Breast epithelium (tissue), 4 donors: ENCODE data around the gene KRTAP5-4. TPM values are rescaled to one million over a fixed set of nuclear protein-coding genes. Genes with fewer than 3 reads are reported as not detected.

Experiments
- DNase-seq, 2 donors: peaks; one replicate each; pipeline ENCODE4 v3.0.0-alpha.2; 2019; ENCODE audit warnings: low spot score in 2 of 2
- H3K27ac ChIP-seq, 2 donors: fragments of 200-600 bp; sonication (generic) in 1 of 2; one replicate each; pipeline ENCODE4 v1.5.1; 2016 to 2019; ENCODE audit warnings: mild to moderate bottlenecking in 1 of 2
- H3K27me3 ChIP-seq, 2 donors: fragments of 200-600 bp; sonication (generic) in 1 of 2; one replicate each; pipeline versions ENCODE4 v1.5.1 to v1.6.0; 2017 to 2019; ENCODE audit warnings: control low read depth in 1 of 2, mild to moderate bottlenecking in 1 of 2
- H3K36me3 ChIP-seq: fragments of 200-600 bp; one replicate; pipeline ENCODE4 v1.5.1; 2019
- H3K4me1 ChIP-seq, 2 donors: fragments of 200-600 bp; sonication (generic); one replicate each; pipeline ENCODE4 v1.5.1; 2016 to 2019; ENCODE audit warnings: control low read depth in 1 of 2
- H3K4me3 ChIP-seq, 3 donors: fragments of 200-600 bp; sonication (generic); 1 replicate in 2 of 3; 2 replicates in 1 of 3; pipeline ENCODE4 v1.5.1; 2016 to 2019; ENCODE audit warnings: mild to moderate bottlenecking in 3 of 3, moderate library complexity in 2 of 3
- H3K9me3 ChIP-seq, 2 donors: fragments of 200-600 bp; sonication (generic) in 1 of 2; one replicate each; pipeline ENCODE4 v1.5.1; 2016 to 2019; ENCODE audit warnings: control low read depth in 1 of 2
- CTCF ChIP-seq, 3 donors: fragments of 450-650 bp; IDR thresholded peaks; one replicate each; pipeline ENCODE4 v1.5.1; 2016 to 2017; ENCODE audit warnings: antibody characterized with exemption in 3 of 3, mild to moderate bottlenecking in 3 of 3, moderate library complexity in 3 of 3
- POLR2A ChIP-seq: fragments of 450-650 bp; IDR thresholded peaks from one replicate; pipeline ENCODE4 v1.6.1; 2016; ENCODE audit warnings: antibody characterized with exemption, mild to moderate bottlenecking, moderate library complexity
- POLR2AphosphoS5 ChIP-seq, 3 donors: sonication (generic); formaldehyde crosslinking; IDR thresholded peaks; one replicate each; pipeline ENCODE4 v1.6.1; 2017; ENCODE audit warnings: antibody characterized with exemption in 3 of 3
- intact Hi-C: fragments of 100-400 bp; cut with DNase I; formaldehyde crosslinking; loops from one replicate; pipeline ENCODE4 v1.15.1; 2023; ENCODE audit warnings: low total_unique reads
- total RNA-seq, 3 donors: library from RNA; depleted of rRNA; stranded (reverse); fragments of >200 nt; gene quantifications; one replicate each; pipeline ENCODE4 v1.1.0, GENCODE V29; 2016

The KRTAP5-4 gene
- total RNA-seq, 3 donors from 2014 or later: not detected

DNA sequence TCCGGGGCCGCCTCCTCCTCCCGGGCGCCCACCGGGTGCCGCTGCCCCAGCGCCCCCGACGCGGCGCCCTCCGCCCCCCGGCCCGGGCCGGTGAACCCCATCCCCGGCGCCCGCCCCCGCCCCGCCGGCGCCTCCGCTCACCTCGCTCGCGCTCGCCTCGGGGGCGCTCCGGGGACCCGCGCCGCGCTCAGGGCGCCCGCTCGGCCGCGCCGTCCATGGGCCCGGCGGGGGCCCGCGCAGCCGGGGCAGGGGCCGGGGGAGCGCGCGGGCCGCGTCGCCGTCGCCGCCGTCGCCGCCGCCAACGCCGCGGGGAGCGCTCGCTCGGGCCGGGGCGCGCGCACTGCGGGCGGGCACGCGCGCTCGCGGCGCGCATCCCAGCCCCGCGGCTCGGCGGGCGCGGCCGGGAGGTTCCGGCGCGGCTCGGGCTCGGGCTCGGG lies 50.2 kb downstream of the KRTAP5-4 start:
- intact Hi-C loops: no loop called here
- peaks cover 0 to 15% of the 10 kb centered on the region in 2 donors for H3K27me3 ChIP-seq

More for the DNA sequence above, 50.2 kb downstream of the KRTAP5-4 start:
- no peaks in the 10 kb centered on the region for H3K36me3 ChIP-seq
- H3K4me3 ChIP-seq: peak overlapping the region; percentile 50 to 77 (median 61)
- no peaks in the 10 kb centered on the region for H3K9me3 ChIP-seq
- H3K4me1 ChIP-seq: peaks cover 0 to 7% of the 10 kb centered on the region in 2 donors
- TF ChIP-seq POLR2AphosphoS5 (IDR thresholded peaks at IDR 0.05): no peak
- no peak for TF ChIP-seq CTCF (IDR thresholded peaks at IDR 0.05)
- TF ChIP-seq POLR2A: no peak
- peak overlapping the region; percentile 72 to 75 for H3K27ac ChIP-seq
- DNase-seq: no peak

Other genes starting within 250 kb of the KRTAP5-4 start
- gene BRSK2, start 232.2 kb downstream of the KRTAP5-4 start, total RNA-seq: under 1 TPM; 0.15 to 0.80 (median 0.66) TPM
- 10 to 100 TPM; 36.4 to 46.1 (median 37.9) TPM for gene MOB2, start 135.4 kb downstream of the KRTAP5-4 start, total RNA-seq
- 1 to 10 TPM in 2 of 3 donors, under 1 TPM in 1; 0.80 to 2.9 (median 1.6) TPM for gene DUSP8, start 49.9 kb downstream of the KRTAP5-4 start, total RNA-seq
- gene KRTAP5-1, start 36.9 kb downstream of the KRTAP5-4 start, total RNA-seq: not detected
- gene KRTAP5-2, start 23.8 kb downstream of the KRTAP5-4 start, total RNA-seq: not detected
- not detected for gene KRTAP5-3, start 13.7 kb downstream of the KRTAP5-4 start, total RNA-seq
- not detected for gene KRTAP5-5, start 7.6 kb upstream of the KRTAP5-4 start, total RNA-seq
- gene KRTAP5-6, start 75.1 kb upstream of the KRTAP5-4 start, total RNA-seq: not detected
- 10 to 100 TPM in 1 of 3 donors, 1 to 10 TPM in 1, under 1 TPM in 1; 0.33 to 14.0 (median 1.4) TPM for gene IFITM10, start 128.5 kb upstream of the KRTAP5-4 start, total RNA-seq
- 100 to 1,000 TPM; 244 to 694 (median 667) TPM for gene CTSD, start 141.8 kb upstream of the KRTAP5-4 start, total RNA-seq
- 10 to 100 TPM in 2 of 3 donors, not detected in 1; 10.7 to 12.1 TPM for gene SYT8, start 212.9 kb upstream of the KRTAP5-4 start, total RNA-seq
- 1 to 10 TPM in 2 of 3 donors, not detected in 1; 1.6 to 5.6 TPM for gene TNNI2, start 216.8 kb upstream of the KRTAP5-4 start, total RNA-seq
- gene LSP1, start 230.9 kb upstream of the KRTAP5-4 start, total RNA-seq: 10 to 100 TPM; 21.4 to 36.0 (median 23.6) TPM